Measurements from ENCODE around the gene LRRC66. TPM values are rescaled to one million over a fixed set of nuclear protein-coding genes. Genes with fewer than 3 reads are reported as not detected.

The LRRC66 gene
- total and polyA plus RNA-seq, 2 of the 13 experiments (the other 11 are each of a cell fraction or from before 2014, with no cell fraction given) = not detected

- H3K36me3 ChIP-seq (replicated peaks in 1 of 2; ENCODE audit: control insufficient read depth in 1 of 2, insufficient read depth in 2 of 2, low read length in 2 of 2) = no peaks in the 10 kb centered on the region
- POLR2A ChIA-PET = no interaction called here
- BruUV-seq (replicated peaks) = no TSS peak
- in situ Hi-C loops (cut with HindIII; ENCODE audit: extremely low pct_ligation_motif_present, low pct_unique_long_range_greater_than_20kb) = no loop called here
- H3K27me3 ChIP-seq (ENCODE audit: control insufficient read depth in 1 of 2, insufficient read depth in 2 of 2, low read length in 2 of 2) = no peaks in the 10 kb centered on the region; a peak in 1 of 5 replicates
- H4K20me1 ChIP-seq (ENCODE audit: insufficient read depth, low read length) = no peaks in the 10 kb centered on the region
- no peaks in the 10 kb centered on the region for H3K9me3 ChIP-seq (ENCODE audit: low read length)
- 72% methylated on average over 5 of the region's 5 CpGs for WGBS (ENCODE audit: low lambda C conversion rate)
- H2AFZ ChIP-seq (ENCODE audit: low read length) = no peak overlapping the region
- H3K79me2 ChIP-seq (ENCODE audit: insufficient read depth, low read length) = no peaks in the 10 kb centered on the region
- no peak for DNase-seq (ENCODE audit: low spot score)
- intact Hi-C loops (cut with micrococcal nuclease; ENCODE audit: unreplicated experiment) = no loop called here
- ATAC-seq = no peak
- CTCF ChIA-PET (ENCODE audit: low intra/inter-chr PET ratio, low total read pairs) = no interaction called here
- H3K27ac ChIP-seq (ENCODE audit: extremely low read length, insufficient read depth, low read length) = no peak overlapping the region
- FAIRE-seq = no peak
- no peak overlapping the region for H3K4me3 ChIP-seq (replicated peaks in 1 of 3; ENCODE audit: insufficient read depth in 1 of 3, low read depth in 2 of 3, low read length in 3 of 3)
- TF ChIP-seq ZFP36L1 (CRISPR knock-in tag; IDR thresholded peaks at IDR 0.05) = no peak
- no peak for TF ChIP-seq ZNF138 (CRISPR knock-in tag; IDR thresholded peaks at IDR 0.05; ENCODE audit: low read depth)
- TF ChIP-seq ZBTB7B (CRISPR knock-in tag; IDR thresholded peaks at IDR 0.05) = no peak
- TF ChIP-seq SP4 (CRISPR knock-in tag; IDR thresholded peaks at IDR 0.05) = no peak
- no peak for TF ChIP-seq ZKSCAN8 (CRISPR knock-in tag; IDR thresholded peaks at IDR 0.05; ENCODE audit: borderline replicate concordance)
- TF ChIP-seq PHF21A (CRISPR knock-in tag; IDR thresholded peaks at IDR 0.05) = no peak
- no peak overlapping the region for H3K9ac ChIP-seq (ENCODE audit: insufficient read depth, low read depth, low read length)
- peaks cover 21% of the 10 kb centered on the region for H3K4me1 ChIP-seq (ENCODE audit: insufficient read depth, low read length)
- no peak overlapping the region for H3K4me2 ChIP-seq (ENCODE audit: low read depth, low read length)
These were observed 29.1 kb upstream of the LRRC66 start for GRCh38 chr4:52049266-52049665.

- Histone ChIP-seq H3K9ac (ENCODE audit: insufficient read depth, low read depth, low read length) (no peak overlapping the region), H3K4me1 (ENCODE audit: insufficient read depth, low read length) (no peaks in the 10 kb centered on the region), H3K9me3 (ENCODE audit: low read length) (no peaks in the 10 kb centered on the region), H2AFZ (ENCODE audit: low read length) (no peak overlapping the region), H3K4me3 (replicated peaks in 1 of 3; ENCODE audit: insufficient read depth in 1 of 3, low read depth in 2 of 3, low read length in 3 of 3) (no peak overlapping the region), H3K79me2 (ENCODE audit: insufficient read depth, low read length) (no peaks in the 10 kb centered on the region), H3K27ac (ENCODE audit: extremely low read length, insufficient read depth, low read length) (no peak overlapping the region), H4K20me1 (ENCODE audit: insufficient read depth, low read length) (no peaks in the 10 kb centered on the region), H3K36me3 (replicated peaks in 1 of 2; ENCODE audit: control insufficient read depth in 1 of 2, insufficient read depth in 2 of 2, low read length in 2 of 2) (no peaks in the 10 kb centered on the region), H3K27me3 (ENCODE audit: control insufficient read depth in 1 of 2, insufficient read depth in 2 of 2, low read length in 2 of 2) (no peaks in the 10 kb centered on the region; a peak in 1 of 5 replicates), H3K4me2 (ENCODE audit: low read depth, low read length) (no peak overlapping the region)
- intact Hi-C loops (cut with micrococcal nuclease; ENCODE audit: unreplicated experiment) (no loop called here), in situ Hi-C loops (cut with HindIII; ENCODE audit: extremely low pct_ligation_motif_present, low pct_unique_long_range_greater_than_20kb) (no loop called here)
- WGBS (ENCODE audit: low lambda C conversion rate) = 88% methylated on average over 1 of the region's 1 CpG
- BruUV-seq (replicated peaks) = no TSS peak
- no peak for TF ChIP-seq NFYB (CRISPR knock-in tag; IDR thresholded peaks at IDR 0.05)
- TF ChIP-seq ZNF646 (CRISPR knock-in tag; IDR thresholded peaks at IDR 0.05) = no peak
- no peak for TF ChIP-seq ZNF367 (CRISPR knock-in tag; IDR thresholded peaks at IDR 0.05; ENCODE audit: borderline replicate concordance)
- no peak for TF ChIP-seq ATAD3A (CRISPR knock-in tag; IDR thresholded peaks at IDR 0.05)
- TF ChIP-seq EZH2 (conservative IDR thresholded peaks at IDR 0.05; ENCODE audit: low read depth, low read length) = no peak
- no peak for TF ChIP-seq ELF1 (CRISPR knock-in tag; IDR thresholded peaks at IDR 0.05)
- no peak for TF ChIP-seq KAT7 (CRISPR knock-in tag; IDR thresholded peaks at IDR 0.05; ENCODE audit: borderline replicate concordance)
- FAIRE-seq = no peak
- CTCF ChIA-PET (ENCODE audit: low intra/inter-chr PET ratio, low total read pairs) = no interaction called here
- DNase-seq (ENCODE audit: low spot score) = no peak
- POLR2A ChIA-PET = no interaction called here
- ATAC-seq = no peak
These were observed 24.9 kb upstream of the LRRC66 start for GRCh38 chr4:52045028-52045427.

Data from HepG2 (cell line).